Measurements from ENCODE around the gene HOXC5.
"Not testable (repeated sequence)": the region's sequence is repeated elsewhere in the genome, so short reads cannot be mapped to it uniquely, and the experiment has no call there.

The HOXC5 gene

GRCh38 chr12:54033980-54034784 lies 1.3 kb downstream of the HOXC5 start:
- DNase-seq (ENCODE audit: low read depth in 2 of 2): no peak

DNA sequence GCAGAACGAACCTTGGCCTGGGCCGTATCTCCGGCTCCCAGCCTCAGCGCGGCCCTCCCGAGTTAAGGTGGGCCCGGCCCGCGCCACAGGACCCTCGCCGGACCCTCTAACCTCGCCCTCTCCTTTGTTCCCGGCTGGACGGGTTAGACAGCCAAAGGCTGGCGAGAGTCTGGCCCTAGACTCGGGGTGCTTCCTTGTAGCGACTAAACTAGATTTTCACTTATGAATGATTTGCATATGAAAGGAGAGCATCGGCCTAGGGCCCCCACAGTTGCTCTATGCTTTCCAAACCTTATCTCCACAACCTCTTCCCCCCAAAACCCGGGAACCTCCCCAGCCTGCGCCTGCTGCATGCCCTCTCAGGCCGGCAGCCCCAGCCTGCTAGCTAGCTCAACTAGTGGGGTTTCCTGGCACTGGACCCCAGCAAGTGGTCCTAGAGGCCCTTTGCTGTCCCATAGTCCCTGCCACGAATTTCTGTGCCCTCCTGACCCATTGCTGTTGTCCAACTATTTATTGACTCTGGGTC lies 2.0 kb downstream of the HOXC5 start:
- DNase-seq (ENCODE audit: low read depth in 2 of 2): no peak

DNA sequence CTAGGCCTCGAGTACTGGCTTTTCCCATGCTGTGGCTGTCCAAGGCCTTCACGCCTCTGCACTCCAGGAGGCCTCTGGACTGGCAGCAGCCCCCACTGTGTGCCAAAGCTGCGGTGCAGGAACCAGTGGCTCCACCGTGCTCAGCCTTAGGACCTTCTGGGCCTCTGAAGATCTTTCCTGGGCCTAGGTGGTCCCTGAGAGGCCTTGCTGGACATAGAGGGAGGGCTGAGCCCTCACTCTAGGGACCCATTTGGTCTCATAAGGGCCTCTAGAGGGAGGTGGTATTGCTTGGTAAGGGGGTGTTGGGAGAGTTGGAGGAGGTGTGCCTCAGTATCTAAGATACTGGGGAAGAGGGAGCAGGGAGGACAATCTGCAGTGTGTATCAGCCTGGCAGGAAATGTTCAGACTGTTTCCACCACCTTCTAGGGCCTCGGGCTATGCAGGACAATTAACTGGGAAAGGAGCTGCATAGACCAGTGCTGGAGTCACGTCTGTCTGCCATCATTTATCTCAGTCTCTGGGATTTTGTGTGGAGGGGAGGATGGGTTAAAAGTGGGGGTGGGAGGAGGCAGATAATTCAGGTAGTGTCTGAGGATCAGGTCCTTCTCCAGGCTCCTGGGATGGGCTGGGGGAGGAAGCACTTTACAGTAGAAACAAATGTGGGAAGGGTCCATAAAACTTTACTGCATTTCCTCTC lies 2.9 kb downstream of the HOXC5 start:
- DNase-seq (ENCODE audit: low read depth in 2 of 2): no peak

DNA sequence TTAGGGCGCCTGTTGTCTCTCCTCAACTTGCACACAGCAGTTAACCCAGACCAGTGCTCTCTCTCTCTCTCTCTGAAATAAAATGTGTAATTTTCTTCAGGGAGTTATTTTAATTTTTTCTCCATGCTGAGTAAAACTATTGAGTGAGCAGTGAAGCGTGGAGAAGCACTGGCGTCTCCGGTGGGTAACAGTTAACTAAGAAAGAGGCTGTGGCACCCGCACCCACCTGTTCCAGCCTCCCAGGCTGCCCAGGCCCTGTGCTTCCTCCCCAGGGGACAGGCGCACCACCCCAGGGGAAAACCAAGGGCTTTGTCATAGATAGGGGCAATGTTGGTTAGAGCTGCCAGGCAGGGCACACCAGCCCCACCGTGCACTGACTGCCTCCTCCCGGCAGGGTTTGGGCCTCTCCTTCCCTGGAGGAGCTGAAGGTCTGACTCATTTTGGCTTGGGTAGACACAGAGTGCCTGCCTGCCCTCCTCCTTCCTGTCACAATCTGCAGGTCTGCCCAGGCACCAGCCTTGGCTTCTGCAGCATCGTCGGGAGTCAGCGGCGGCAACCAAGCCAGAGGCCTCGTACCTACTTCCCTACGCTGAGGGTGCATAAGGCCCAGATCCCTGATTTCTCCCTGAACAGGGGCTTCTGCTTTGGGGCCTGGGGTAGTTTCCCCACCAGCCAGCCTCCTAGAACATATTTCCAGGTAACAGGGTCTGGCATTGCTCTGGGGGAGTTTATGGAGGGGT lies 3.9 kb downstream of the HOXC5 start:
- DNase-seq (ENCODE audit: low read depth in 2 of 2): no peak

DNA sequence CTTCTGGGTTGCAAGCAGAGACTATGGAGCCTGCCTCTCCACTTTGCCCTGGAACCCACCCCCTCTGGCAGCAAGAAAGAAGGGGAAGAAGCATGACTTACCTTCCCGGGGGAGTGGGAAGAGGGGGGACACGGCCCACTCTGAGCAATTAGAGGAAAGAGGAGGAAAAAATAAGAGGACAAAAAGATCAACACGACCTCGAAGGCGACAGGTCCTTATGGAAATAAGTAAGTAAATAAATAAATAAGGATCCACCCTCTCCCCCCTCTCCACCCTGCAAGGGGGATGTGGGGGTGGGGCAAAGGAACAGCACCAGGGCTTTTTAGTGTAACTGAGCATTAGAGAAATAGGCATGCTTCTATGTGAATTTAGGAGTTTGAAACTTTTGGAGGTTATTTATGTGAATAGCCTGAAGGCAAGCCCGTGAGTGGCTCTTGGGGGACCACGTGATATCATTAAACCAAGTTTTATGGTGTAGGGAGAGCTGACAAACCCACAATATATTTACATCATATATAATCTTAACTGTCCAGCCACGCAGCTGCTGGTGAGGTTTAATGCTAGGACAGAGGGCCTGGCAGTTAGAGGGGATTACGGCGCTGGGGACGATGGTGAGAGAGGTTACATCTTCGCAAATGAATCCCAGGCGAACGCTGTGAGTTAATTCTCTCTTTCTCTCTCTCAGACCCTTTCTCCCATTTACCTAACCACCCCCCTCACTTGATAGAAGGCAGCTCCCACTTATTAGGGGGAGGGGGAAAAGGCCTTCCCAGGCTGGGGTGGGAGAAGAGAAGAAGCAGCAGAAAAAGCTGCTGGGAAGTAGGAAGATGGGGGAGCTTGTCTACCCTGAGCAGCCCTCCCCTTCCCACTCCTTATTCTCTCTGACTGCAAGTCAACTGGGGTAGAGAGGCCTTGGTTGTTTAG lies 4.8 kb downstream of the HOXC5 start:
- no peak for DNase-seq (ENCODE audit: low read depth in 2 of 2)

DNA sequence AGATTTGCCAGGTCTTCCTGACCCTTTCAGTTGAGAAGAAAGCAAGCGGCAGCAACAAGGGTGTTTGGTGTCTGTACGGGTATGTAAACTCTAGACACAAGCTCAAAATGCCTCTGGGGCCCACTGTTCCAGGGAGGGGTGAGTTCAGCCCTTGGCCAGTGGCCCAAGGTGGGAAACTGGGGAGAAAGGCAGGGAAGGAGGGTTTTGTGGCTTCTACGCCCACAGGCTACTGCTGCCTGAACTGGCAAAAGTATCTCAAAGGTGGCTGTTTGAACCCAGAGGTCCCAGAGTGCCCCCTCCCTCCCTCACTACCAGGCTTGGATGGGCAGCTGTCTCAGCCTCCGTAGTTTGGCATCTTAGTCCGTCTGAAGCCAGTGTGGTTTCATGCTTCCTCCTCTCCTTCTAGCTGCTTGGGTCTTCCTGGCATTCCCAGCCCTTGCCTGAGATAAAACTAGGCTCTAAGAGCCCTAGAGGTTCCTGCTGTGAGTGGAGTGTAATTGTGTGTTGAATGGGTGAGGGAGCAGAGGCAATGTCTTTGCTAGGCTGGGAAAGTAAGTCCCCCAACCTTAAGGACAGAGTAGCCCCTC lies 5.5 kb downstream of the HOXC5 start:
- no peak for DNase-seq (ENCODE audit: low read depth in 2 of 2)

DNA sequence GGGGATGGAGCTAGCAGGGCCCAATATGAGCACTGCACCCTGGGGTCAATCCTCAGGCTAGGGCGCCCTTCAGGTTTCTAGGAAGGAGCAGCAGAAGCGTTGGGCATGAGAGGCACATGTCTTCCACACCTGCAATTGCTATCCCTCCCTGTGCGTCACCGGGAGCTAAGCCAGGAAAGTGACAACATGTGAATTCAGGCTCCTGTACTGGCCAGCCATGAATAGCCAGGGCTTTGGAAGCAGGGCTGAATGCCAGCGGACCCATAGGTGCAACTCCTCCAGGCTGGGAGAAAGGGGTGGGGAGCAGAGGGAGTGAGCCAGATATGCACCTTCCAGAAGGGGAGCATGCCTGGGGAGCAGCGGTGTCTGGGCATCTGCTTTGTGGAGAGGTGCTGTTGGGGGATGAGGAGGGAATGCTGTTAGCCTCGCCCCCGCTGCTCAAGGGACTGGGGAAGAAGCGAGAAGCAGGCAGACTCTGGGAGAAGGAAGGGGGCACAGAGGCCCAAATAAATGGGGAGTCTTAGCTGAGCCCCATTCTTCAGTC lies 6.1 kb downstream of the HOXC5 start:
- no peak for DNase-seq (ENCODE audit: low read depth in 2 of 2)

- no peak for DNase-seq (ENCODE audit: low read depth in 2 of 2)
Observed at GRCh38 chr12:54039417-54040147, 6.7 kb downstream of the HOXC5 start.

DNA sequence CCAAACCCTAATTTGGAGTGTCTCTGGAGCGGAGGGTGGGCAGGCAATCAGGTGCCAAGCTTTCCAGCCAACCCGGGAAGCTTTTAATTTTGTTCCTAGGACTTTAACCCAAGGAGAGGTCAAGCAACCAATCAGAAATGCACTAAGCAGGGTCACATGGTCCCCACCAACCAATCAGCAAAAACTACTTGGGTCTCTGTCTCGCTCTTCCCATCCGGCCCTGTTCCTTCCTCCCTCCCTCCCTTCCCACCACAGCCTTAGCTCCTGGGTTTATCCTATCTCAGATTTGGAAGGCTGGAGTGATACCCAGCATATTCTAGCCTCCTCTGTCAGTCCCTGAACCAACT lies 7.3 kb downstream of the HOXC5 start:
- no peak for DNase-seq (ENCODE audit: low read depth in 2 of 2)

GRCh38 chr12:54040648-54041047 lies 7.8 kb downstream of the HOXC5 start:
- DNase-seq (ENCODE audit: low read depth in 2 of 2): no peak

GRCh38 chr12:54041097-54041690 lies 8.3 kb downstream of the HOXC5 start:
- DNase-seq (ENCODE audit: low read depth in 2 of 2): no peak

- DNase-seq (ENCODE audit: low read depth in 2 of 2): not testable (repeated sequence)
Observed at GRCh38 chr12:54042033-54042432, 9.2 kb downstream of the HOXC5 start.

DNA sequence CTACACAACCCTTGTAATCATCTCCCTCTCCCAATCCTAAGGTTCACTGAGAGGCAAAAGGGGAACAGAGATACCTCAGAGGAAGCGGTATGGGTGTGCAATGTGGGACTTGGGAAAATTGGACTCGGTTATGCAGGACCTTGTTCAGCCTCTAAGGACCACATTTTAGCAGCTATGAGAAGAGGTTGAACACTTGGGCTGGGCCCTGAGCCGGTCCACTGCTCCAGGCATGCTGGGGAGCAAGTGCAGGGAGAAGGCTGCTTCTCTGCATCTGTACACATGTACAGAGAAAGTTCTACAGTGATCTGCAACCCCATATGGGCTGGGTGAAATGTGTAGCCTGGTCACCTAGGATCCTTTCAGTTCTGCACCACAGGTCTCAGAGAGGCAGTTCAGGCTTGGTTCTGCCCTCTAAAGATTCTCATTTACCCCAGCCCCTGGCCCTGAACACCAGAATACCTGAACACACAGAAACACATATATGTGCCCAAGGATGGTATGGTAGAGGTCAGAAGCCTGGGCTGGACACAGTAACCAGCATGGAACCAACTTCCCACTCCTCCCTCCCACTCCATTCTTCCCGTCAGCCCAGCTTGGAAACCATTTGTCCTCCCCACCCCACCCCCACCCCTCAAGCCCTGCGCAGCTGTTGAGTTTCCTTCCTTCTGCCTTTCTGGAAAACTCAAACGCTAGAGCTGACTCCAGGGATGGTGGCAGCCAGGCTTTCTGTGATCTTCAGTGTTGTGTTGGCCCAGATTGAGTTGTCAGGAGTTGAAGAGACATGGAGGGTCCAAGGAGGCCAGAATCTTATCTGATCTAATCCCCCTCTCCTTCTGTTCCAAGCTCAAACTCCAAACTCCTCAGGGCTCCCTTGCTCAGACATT lies 10.4 kb downstream of the HOXC5 start:
- DNase-seq (ENCODE audit: low read depth in 2 of 2): no peak

- DNase-seq (ENCODE audit: low read depth in 2 of 2): no peak
Observed at GRCh38 chr12:54044425-54045103, 11.7 kb downstream of the HOXC5 start.

DNA sequence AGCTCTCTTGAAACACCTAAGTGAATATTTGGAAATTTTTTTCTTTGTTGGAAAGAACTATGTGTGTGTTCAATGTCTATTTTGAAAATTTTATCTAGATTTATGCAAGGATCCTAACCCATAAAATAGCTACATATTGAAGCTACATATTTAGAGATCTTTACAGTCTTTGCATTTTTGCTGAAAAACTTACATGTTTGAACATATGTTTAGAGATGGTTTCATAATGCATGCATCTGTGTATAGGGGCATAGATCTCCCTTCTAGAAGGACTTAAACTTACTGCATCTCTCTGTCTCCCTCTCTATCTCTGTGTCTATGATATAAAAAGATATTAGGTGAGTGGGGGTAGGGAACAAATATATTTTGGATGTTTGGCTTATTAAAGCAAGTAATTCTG lies 12.6 kb downstream of the HOXC5 start:
- no peak for DNase-seq (ENCODE audit: low read depth in 2 of 2)

- no peak for DNase-seq (ENCODE audit: low read depth in 2 of 2)
Observed at GRCh38 chr12:54045868-54046521, 13.1 kb downstream of the HOXC5 start.

- no peak for DNase-seq (ENCODE audit: low read depth in 2 of 2)
Observed at GRCh38 chr12:54046809-54047159, 13.9 kb downstream of the HOXC5 start.
